Naive thymus-derived CD8-positive, alpha-beta T cell (primary cell): ENCODE results near the gene CNOT2. TPM values are rescaled to one million over a fixed set of nuclear protein-coding genes. Genes with fewer than 3 reads are reported as not detected.
"Not testable (repeated sequence)": the region's sequence is repeated elsewhere in the genome, so short reads cannot be mapped to it uniquely, and the experiment has no call there.

Source experiments
- ATAC-seq, 2 donors: fragments of 150-1000 bp; cut with Tn5 transposase in 1 of 2; sonication (Bioruptor Pico), chemical (Tn5 transposase) in 1 of 2; 1 replicate in 1 of 2; 2 replicates in 1 of 2; pipeline ENCODE4 v1.10.0; 2021; ENCODE audit warnings: mild to moderate bottlenecking in 2 of 2, moderate library complexity in 2 of 2
- POLR2A ChIA-PET: fragments of 350-600 bp; sonication (Branson Sonifier 250); formaldehyde crosslinking; loops from one replicate; lab custom pipeline; 2021; ENCODE audit warnings: antibody characterized with exemption; lab: Charles Lee
- DNase-seq, 10 donors: peaks; one replicate each; pipeline versions ENCODE4 v3.0.0 to v3.0.0-alpha.2; 2020 to 2022
- H3K27ac Mint-ChIP-seq, 10 donors: one replicate each; pipeline ENCODE4 v1.8.0; 2020 to 2022; ENCODE audit warnings: mild to moderate bottlenecking in 10 of 10, mixed read lengths in 10 of 10, moderate library complexity in 4 of 10, inconsistent platforms in 1 of 10
- H3K27me3 Mint-ChIP-seq, 5 donors: one replicate each; pipeline ENCODE4 v1.8.0; 2021 to 2022; ENCODE audit warnings: mixed read lengths in 5 of 5
- H3K36me3 Mint-ChIP-seq, 3 donors: one replicate each; pipeline ENCODE4 v1.8.0; 2020 to 2022; ENCODE audit warnings: mixed read lengths in 3 of 3, mild to moderate bottlenecking in 2 of 3, inconsistent platforms in 1 of 3
- H3K4me1 Mint-ChIP-seq, 4 donors: one replicate each; pipeline ENCODE4 v1.8.0; 2021 to 2022; ENCODE audit warnings: mixed read lengths in 4 of 4
- H3K4me3 Mint-ChIP-seq, 10 donors: one replicate each; pipeline ENCODE4 v1.8.0; 2020 to 2022; ENCODE audit warnings: mild to moderate bottlenecking in 10 of 10, mixed read lengths in 10 of 10, moderate library complexity in 6 of 10, inconsistent platforms in 1 of 10
- H3K9me3 Mint-ChIP-seq, 9 donors: one replicate each; pipeline ENCODE4 v1.8.0; 2020 to 2022; ENCODE audit warnings: mixed read lengths in 9 of 9, mild to moderate bottlenecking in 3 of 9, inconsistent platforms in 1 of 9, moderate library complexity in 1 of 9
- polyA plus RNA-seq, 3 donors: library from polyadenylated mRNA; unstranded; fragments of 300-500 nt; fragmentation: Illumina TruSeq; gene quantifications; one replicate each; pipeline ENCODE4 v1.2.3, GENCODE V29; 2021
- total RNA-seq, 8 experiments: library from RNA in 2 of 8; stranded (reverse) in 2 of 8; gene quantifications; one replicate each; pipeline ENCODE4 v1.2.3 and lab custom pipeline; 2021 to 2026

Gene CNOT2
- total and polyA plus RNA-seq, 5 experiments from 2014 or later: 110 to 143 (median 124) TPM

DNA sequence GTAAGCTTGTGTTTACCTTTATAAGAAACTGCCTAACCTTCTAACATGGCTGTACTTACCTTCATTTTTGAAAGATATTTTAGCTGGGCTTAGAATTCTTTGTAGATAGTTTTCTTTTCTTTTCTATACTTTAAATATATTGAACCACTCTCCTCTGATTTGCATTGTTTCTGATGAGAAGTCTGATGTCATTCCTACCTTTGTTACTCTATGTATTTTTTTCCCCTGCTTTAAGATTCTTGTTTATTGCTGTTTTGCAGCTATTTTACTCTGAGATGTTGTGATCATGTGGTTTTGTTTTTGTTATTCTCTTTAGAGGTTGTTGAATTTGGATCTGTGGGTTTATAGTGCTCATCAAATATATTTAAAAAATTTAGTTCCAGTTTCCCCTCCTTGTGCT lies 31.8 kb downstream of the CNOT2 start:
- peaks cover 41 to 87% (median 73%) of the 10 kb centered on the region in 4 donors for H3K4me1 Mint-ChIP-seq
- no peak for DNase-seq
- H3K9me3 Mint-ChIP-seq: peaks cover 0 to 1% (median 0%) of the 10 kb centered on the region in 9 donors
- no peaks in the 10 kb centered on the region for H3K27me3 Mint-ChIP-seq
- POLR2A ChIA-PET: interaction anchor here (0.5 kb wide), 1 partner anchor 36 kb away, joined by 5 read pairs; no protein-coding TSS in a partner anchor
- peaks cover 9 to 49% (median 12%) of the 10 kb centered on the region in 3 donors for H3K36me3 Mint-ChIP-seq
- H3K4me3 Mint-ChIP-seq: peak overlapping the region in 3 of 10 donors; percentile 3 to 34 (median 13)
- H3K27ac Mint-ChIP-seq: peak overlapping the region in 6 of 10 donors; percentile 23 to 79 (median 47)
- no peak for ATAC-seq

- peaks cover 35 to 77% (median 55%) of the 10 kb centered on the region in 4 donors for H3K4me1 Mint-ChIP-seq
- H3K27me3 Mint-ChIP-seq: no peaks in the 10 kb centered on the region
- H3K36me3 Mint-ChIP-seq: peaks cover 9 to 55% (median 11%) of the 10 kb centered on the region in 3 donors
- POLR2A ChIA-PET: no interaction called here
- ATAC-seq (no peak), DNase-seq (no peak)
- peaks cover 0 to 1% (median 0%) of the 10 kb centered on the region in 9 donors for H3K9me3 Mint-ChIP-seq
- H3K27ac Mint-ChIP-seq: peak overlapping the region in 5 of 10 donors; percentile 16 to 67 (median 24)
- peak overlapping the region in 3 of 10 donors; percentile 5 to 26 (median 8) for H3K4me3 Mint-ChIP-seq
Measured at GRCh38 chr12:70277973-70278372, 34.7 kb downstream of the CNOT2 start.

- POLR2A ChIA-PET: no interaction called here
- ATAC-seq (no peak), DNase-seq (no peak)
- Mint-ChIP-seq H3K36me3 (peaks cover 6 to 52% (median 9%) of the 10 kb centered on the region in 3 donors), H3K27me3 (no peaks in the 10 kb centered on the region), H3K4me1 (peaks cover 30 to 68% (median 47%) of the 10 kb centered on the region in 4 donors), H3K4me3 (peak overlapping the region in 1 of 10 donors; percentile 20), H3K27ac (peak overlapping the region in 4 of 10 donors; percentile 4 to 29 (median 23)), H3K9me3 (no peaks in the 10 kb centered on the region)
Measured at GRCh38 chr12:70278945-70279344, 35.7 kb downstream of the CNOT2 start.

GRCh38 chr12:70283232-70283631 lies 40.0 kb downstream of the CNOT2 start:
- peaks cover 5 to 61% (median 22%) of the 10 kb centered on the region in 3 donors for H3K36me3 Mint-ChIP-seq
- ATAC-seq (no peak), DNase-seq (no peak)
- peak overlapping the region in 1 of 10 donors; percentile 3 for H3K27ac Mint-ChIP-seq
- no peaks in the 10 kb centered on the region for H3K27me3 Mint-ChIP-seq
- H3K4me3 Mint-ChIP-seq: no peak overlapping the region
- POLR2A ChIA-PET: interaction anchor here (0.7 kb wide), 1 partner anchor 57 kb away, joined by 4 read pairs; no protein-coding TSS in a partner anchor
- no peaks in the 10 kb centered on the region for H3K9me3 Mint-ChIP-seq
- H3K4me1 Mint-ChIP-seq: peaks cover 17 to 56% (median 37%) of the 10 kb centered on the region in 4 donors

DNA sequence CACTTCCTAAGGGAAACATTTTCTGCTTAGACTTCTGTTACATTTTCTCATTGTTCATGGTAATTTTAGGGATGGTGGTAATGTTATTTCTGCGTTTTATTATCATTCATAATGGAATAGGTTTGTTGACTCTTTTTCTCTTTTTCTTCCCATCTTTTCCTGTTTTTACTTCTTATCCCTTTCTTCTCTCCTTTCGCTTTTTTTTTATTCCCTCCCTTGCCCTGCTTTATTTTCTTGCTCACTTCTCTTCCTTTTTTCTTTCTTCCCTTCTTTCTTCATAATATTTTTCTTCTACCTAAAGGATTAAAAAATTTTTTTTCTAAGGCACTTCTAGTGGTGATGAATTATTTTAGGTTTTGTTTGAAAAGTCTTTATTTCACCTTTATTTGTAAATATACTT lies 45.6 kb downstream of the CNOT2 start:
- Mint-ChIP-seq H3K9me3 (peaks cover 0 to 2% (median 0%) of the 10 kb centered on the region in 9 donors), H3K27me3 (no peaks in the 10 kb centered on the region), H3K4me3 (peak overlapping the region in 4 of 10 donors; percentile 2 to 33 (median 15)), H3K36me3 (peaks cover 10 to 60% (median 30%) of the 10 kb centered on the region in 3 donors), H3K27ac (peak overlapping the region in 6 of 10 donors; percentile 19 to 71 (median 48)), H3K4me1 (peaks cover 29 to 58% (median 50%) of the 10 kb centered on the region in 4 donors)
- no peak for ATAC-seq
- no peak for DNase-seq
- POLR2A ChIA-PET: no interaction called here

DNA sequence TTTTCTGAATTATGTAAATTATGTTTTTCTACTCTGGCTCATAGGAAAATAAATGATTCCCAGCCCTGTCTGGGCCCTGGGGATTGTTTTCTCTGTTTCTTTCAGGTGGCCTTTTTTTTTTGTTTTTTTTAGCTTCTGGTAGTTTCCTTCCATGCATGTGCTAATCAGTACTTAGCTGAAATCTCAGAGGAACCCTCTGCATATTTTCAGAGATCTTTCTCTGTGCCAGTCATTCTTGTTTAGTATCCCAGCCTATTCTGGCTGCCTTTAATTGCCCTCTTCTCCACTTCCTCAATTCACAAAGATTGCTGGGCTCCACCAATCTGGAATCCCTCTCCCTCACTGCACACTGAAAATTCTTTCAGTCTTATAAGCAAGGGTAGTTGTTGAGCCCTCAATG lies 46.9 kb downstream of the CNOT2 start:
- ATAC-seq (no peak), DNase-seq (no peak)
- POLR2A ChIA-PET: no interaction called here
- peaks cover 33 to 70% (median 58%) of the 10 kb centered on the region in 4 donors for H3K4me1 Mint-ChIP-seq
- peaks cover 13 to 59% (median 31%) of the 10 kb centered on the region in 3 donors for H3K36me3 Mint-ChIP-seq
- H3K27me3 Mint-ChIP-seq: no peaks in the 10 kb centered on the region
- H3K9me3 Mint-ChIP-seq: peaks cover 0 to 2% (median 0%) of the 10 kb centered on the region in 9 donors
- H3K27ac Mint-ChIP-seq: peak overlapping the region in 6 of 10 donors; percentile 4 to 44 (median 16)
- H3K4me3 Mint-ChIP-seq: peak overlapping the region in 1 of 10 donors; percentile 6

- POLR2A ChIA-PET: no interaction called here
Measured at GRCh38 chr12:70292017-70292776, 49.0 kb downstream of the CNOT2 start.

DNA sequence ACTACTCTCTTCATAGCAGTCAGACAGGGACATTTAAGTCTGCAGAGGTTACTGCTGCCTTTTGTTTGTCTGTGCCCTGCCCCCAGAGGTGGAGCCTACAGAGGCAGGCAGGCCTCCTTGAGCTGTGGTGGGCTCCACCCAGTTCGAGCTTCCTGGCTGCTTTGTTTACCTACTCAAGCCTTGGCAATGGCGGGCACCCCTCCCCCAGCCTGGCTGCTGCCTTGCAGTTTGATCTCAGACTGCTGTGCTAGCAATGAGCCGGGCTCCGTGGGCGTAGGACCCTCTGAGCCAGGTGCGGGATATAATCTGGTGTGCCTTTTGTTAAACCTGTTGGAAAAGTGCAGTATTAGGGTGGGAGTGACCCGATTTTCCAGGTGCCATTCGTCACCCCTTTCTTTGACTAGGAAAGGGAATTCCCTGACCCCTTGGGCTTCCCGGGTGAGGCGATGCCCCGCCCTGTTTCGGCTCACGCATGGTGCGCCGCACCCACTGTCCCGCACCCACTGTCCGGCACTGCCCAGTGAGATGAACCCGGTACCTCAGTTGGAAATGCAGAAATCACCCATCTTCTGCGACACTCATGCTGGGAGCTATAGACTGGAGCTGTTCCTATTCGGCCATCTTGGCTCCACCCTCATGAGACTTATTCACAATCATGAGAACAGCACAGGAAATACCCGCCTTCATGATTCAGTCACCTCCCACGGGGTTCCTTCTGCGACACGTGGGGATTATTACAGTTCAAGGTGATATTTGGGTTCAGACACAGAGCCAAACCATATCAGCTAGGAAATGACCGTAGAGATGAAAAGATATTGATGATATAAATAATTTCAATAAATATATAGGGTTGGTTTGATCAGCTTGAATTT lies 61.7 kb downstream of the CNOT2 start:
- H3K36me3 Mint-ChIP-seq: peaks cover 3 to 47% (median 39%) of the 10 kb centered on the region in 3 donors
- POLR2A ChIA-PET: interaction anchor here (0.9 to 2.2 kb wide), 2 partner anchors 61 to 62 kb away, joined by 3 to 8 read pairs; partner anchors contain the start of gene CNOT2
- H3K4me3 Mint-ChIP-seq: peak overlapping the region; percentile 29 to 83 (median 75)
- H3K9me3 Mint-ChIP-seq: peaks cover 0 to 26% (median 11%) of the 10 kb centered on the region in 9 donors
- peaks cover 18 to 56% (median 49%) of the 10 kb centered on the region in 4 donors for H3K4me1 Mint-ChIP-seq
- H3K27ac Mint-ChIP-seq: peak overlapping the region; percentile 40 to 94 (median 79)
- DNase-seq (peak in 5 of 10 donors; percentile 11 to 78 (median 20)), ATAC-seq (peak; percentile 39 to 65)
- H3K27me3 Mint-ChIP-seq: not testable (repeated sequence)

More at GRCh38 chr12:70292017-70292776, 49.0 kb downstream of the CNOT2 start:
- Mint-ChIP-seq H3K27ac (peak overlapping the region in 6 of 10 donors; percentile 1 to 67 (median 14)), H3K27me3 (no peaks in the 10 kb centered on the region), H3K36me3 (peaks cover 8 to 56% (median 28%) of the 10 kb centered on the region in 3 donors), H3K4me3 (no peak overlapping the region), H3K4me1 (peaks cover 31 to 59% (median 52%) of the 10 kb centered on the region in 4 donors), H3K9me3 (peaks cover 0 to 2% (median 0%) of the 10 kb centered on the region in 9 donors)
- DNase-seq (no peak), ATAC-seq (no peak)

DNA sequence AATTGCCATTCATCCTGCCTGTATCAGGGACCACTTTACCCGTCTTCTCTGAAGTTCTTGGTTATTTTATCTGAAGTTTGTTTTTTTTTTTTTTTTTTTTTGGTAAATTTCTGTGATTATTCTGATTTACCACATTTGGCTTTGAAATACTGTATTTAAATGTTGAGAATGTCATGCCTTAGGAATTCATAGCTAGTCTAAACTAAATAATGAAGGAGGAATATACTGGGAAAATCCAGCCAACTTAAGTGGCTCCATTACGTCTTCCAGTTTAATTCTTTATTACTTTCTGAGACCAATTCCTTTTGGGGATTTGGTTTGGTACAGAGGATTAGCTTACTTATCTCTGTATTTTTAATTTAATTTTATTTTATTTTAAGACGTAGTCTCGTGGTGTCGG lies 62.6 kb downstream of the CNOT2 start:
- H3K9me3 Mint-ChIP-seq: peaks cover 0 to 25% (median 11%) of the 10 kb centered on the region in 9 donors
- peak overlapping the region in 2 of 10 donors; percentile 14 to 75 for H3K27ac Mint-ChIP-seq
- peaks cover 18 to 59% (median 50%) of the 10 kb centered on the region in 4 donors for H3K4me1 Mint-ChIP-seq
- H3K27me3 Mint-ChIP-seq: no peaks in the 10 kb centered on the region
- H3K36me3 Mint-ChIP-seq: peaks cover 3 to 49% (median 33%) of the 10 kb centered on the region in 3 donors
- peak overlapping the region in 1 of 10 donors; percentile 40 for H3K4me3 Mint-ChIP-seq
- no peak for DNase-seq
- no peak for ATAC-seq
- POLR2A ChIA-PET: interaction anchor here (0.7 to 2.2 kb wide), 3 partner anchors 61 to 1675 kb away, joined by 3 to 8 read pairs (median 3); partner anchors contain the start of gene CNOT2

DNA sequence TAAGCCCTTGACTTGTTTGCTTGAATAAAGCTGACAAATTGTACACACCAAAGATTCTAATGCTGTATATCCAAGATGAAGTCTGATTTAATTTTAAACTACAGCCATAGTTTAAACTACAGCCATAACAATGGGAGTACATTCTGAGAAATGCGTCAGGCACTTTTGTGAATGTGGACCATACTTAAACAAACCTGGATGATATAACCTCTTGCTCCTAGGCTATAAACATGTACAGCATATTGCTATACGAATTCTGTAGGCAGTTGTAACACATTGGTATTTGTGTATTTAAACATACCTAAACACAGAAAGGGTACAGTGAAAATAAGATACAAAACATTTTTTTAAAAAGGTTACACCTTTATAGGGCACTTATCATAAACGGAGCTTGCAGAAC lies 63.4 kb downstream of the CNOT2 start:
- POLR2A ChIA-PET: no interaction called here
- DNase-seq (no peak), ATAC-seq (no peak)
- Mint-ChIP-seq H3K4me1 (peaks cover 18 to 63% (median 51%) of the 10 kb centered on the region in 4 donors), H3K27me3 (no peaks in the 10 kb centered on the region), H3K4me3 (no peak overlapping the region), H3K9me3 (peaks cover 0 to 19% (median 11%) of the 10 kb centered on the region in 9 donors), H3K27ac (peak overlapping the region in 7 of 10 donors; percentile 1 to 73 (median 18)), H3K36me3 (peaks cover 3 to 48% (median 28%) of the 10 kb centered on the region in 3 donors)

DNA sequence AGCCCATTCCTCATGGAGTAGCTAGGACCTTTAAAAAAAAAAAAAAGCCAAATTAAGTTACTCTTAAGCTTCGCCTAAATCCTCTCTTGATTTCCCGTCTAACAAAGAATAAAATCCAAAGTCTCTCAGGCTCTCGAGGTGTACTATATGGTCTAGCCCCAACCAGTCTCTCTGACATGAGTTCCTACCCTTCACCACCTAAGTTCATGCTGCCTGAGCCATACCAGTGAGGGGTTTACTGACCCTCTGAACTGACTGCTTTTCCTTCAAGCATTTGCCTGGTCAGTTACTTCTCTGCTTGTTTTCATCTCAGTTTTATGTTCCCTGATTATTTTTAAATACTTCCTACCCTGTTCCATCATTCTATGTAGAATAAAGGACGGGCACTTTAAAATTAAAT lies 64.6 kb downstream of the CNOT2 start:
- POLR2A ChIA-PET: interaction anchor here (1.5 kb wide), 1 partner anchor 64 kb away, joined by 3 read pairs; the partner anchor contains the start of gene CNOT2
- Mint-ChIP-seq H3K27ac (peak overlapping the region in 3 of 10 donors; percentile 34 to 59 (median 47)), H3K27me3 (no peaks in the 10 kb centered on the region), H3K4me1 (peaks cover 18 to 67% (median 53%) of the 10 kb centered on the region in 4 donors), H3K9me3 (peaks cover 0 to 16% (median 11%) of the 10 kb centered on the region in 9 donors), H3K36me3 (peaks cover 3 to 50% (median 30%) of the 10 kb centered on the region in 3 donors), H3K4me3 (no peak overlapping the region)
- DNase-seq (no peak), ATAC-seq (no peak)
